ENCODE results near the gene ZNF354C. TPM values are rescaled to one million over a fixed set of nuclear protein-coding genes. Genes with fewer than 3 reads are reported as not detected.

ZNF354C gene
- total and polyA plus RNA-seq, 12 donors: 1.1 to 5.5 (median 4.1) TPM

DNA sequence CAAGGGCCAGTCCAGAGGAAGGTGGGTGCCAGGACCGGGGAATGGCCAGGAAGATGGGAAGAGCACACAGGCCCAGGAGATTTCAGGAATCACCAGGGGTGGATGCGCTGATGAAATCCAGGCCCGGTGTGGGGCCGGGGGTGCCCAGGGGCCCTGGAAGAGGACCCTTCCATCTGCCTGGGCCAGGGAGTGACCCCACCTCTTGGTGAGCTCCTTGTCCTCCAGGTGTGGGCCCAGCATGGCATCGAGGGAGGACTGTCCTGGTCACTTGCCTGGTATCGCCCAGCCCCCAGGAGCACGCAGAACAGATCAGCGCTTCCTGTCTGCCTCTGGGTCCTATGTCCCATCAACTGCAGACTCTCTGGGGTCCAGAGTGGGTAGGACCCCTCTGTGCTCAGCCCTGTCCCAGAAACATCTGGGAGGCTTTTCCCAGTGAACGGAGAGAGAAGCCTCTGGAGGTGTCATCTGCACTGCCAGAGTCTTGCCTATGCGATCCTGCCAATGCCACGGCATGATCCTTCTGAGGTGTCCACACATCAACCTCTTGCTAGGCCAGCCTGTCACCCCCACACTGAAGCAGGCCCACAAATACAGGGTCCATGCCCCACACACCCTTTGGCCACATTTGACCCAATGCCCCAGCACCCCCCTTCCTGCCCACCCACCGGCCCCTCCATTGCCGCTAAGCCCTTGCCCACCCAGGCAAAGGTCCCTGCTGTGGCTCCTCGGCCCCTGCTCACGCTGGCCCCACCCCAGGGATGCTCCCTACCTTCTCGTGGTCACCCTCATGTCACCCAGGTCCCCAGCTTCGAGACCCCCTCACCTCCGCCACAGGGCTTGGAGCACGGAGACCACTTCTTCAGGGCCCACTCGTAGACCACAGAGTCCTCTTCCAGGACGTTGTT, 67.2 kb downstream of the ZNF354C start:
- DNase-seq (no peak), ATAC-seq (no peak)
- Histone ChIP-seq H3K4me3 (no peak overlapping the region), H3K27me3 (no peaks in the 10 kb centered on the region), H3K9me3 (peaks cover 0 to 7% (median 0%) of the 10 kb centered on the region in 11 donors), H3K4me1 (no peaks in the 10 kb centered on the region), H3K36me3 (peaks cover 0 to 69% (median 0%) of the 10 kb centered on the region in 9 donors), H3K27ac (no peak overlapping the region)
- TF ChIP-seq, protein P1, sequence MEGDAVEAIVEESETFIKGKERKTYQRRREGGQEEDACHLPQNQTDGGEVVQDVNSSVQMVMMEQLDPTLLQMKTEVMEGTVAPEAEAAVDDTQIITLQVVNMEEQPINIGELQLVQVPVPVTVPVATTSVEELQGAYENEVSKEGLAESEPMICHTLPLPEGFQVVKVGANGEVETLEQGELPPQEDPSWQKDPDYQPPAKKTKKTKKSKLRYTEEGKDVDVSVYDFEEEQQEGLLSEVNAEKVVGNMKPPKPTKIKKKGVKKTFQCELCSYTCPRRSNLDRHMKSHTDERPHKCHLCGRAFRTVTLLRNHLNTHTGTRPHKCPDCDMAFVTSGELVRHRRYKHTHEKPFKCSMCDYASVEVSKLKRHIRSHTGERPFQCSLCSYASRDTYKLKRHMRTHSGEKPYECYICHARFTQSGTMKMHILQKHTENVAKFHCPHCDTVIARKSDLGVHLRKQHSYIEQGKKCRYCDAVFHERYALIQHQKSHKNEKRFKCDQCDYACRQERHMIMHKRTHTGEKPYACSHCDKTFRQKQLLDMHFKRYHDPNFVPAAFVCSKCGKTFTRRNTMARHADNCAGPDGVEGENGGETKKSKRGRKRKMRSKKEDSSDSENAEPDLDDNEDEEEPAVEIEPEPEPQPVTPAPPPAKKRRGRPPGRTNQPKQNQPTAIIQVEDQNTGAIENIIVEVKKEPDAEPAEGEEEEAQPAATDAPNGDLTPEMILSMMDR (IDR thresholded peaks at IDR 0.05): no peak
- 92 to 94% methylated on average over 21 of the region's 21 CpGs for WGBS, 2 donors
- intact Hi-C loops (cut with DNase I): no loop called here

DNA sequence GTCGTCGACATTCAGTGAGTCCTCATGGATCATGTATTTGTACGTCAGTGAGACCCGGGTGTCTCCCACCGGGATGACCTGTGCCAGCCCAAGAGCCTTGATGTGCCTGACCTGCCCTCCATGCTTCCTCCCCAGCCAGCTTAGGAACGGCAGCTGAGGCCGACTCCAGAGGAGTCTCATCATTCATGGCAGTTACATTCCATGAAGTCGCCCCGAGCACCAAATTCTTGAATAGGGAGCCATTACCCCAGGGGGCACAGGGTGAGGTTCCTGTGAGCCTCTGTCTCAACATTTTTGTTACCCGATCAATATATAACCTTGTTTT, 67.8 kb downstream of the ZNF354C start:
- H3K27ac ChIP-seq: no peak overlapping the region
- H3K4me3 ChIP-seq: no peak overlapping the region
- no peaks in the 10 kb centered on the region for H3K4me1 ChIP-seq
- TF ChIP-seq, protein P1 (IDR thresholded peaks at IDR 0.05): no peak
- intact Hi-C loops (cut with DNase I): no loop called here
- ATAC-seq (no peak), DNase-seq (no peak)
- WGBS, 2 donors: 90 to 95% methylated on average over 10 of the region's 10 CpGs
- peaks cover 0 to 69% (median 0%) of the 10 kb centered on the region in 9 donors for H3K36me3 ChIP-seq
- no peaks in the 10 kb centered on the region for H3K27me3 ChIP-seq
- peaks cover 0 to 4% (median 0%) of the 10 kb centered on the region in 11 donors for H3K9me3 ChIP-seq

DNA sequence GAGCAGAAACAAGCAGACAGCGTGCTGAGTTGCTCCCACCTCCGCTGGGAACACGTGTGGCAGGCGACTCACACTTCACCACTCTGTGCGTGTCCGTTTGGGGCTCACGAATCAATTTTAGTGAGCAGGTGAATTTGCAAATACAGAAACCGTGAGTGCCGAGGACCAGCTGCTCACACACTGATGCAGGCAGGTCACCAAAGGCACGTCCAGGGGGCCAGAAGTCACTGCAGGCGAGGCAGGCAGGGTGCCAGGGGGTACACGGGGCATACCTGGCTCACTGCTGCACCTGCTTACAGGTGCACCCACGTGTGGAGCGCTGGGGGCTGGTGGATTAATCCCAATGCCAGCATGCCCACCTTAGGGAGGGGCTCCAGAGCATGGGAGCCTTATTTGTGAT, 68.8 kb downstream of the ZNF354C start:
- DNase-seq (no peak), ATAC-seq (no peak)
- no peak overlapping the region for H3K4me3 ChIP-seq
- no peaks in the 10 kb centered on the region for H3K4me1 ChIP-seq
- no peaks in the 10 kb centered on the region for H3K27me3 ChIP-seq
- TF ChIP-seq, protein P1 (IDR thresholded peaks at IDR 0.05): no peak
- no peak overlapping the region for H3K27ac ChIP-seq
- peaks cover 0 to 67% (median 0%) of the 10 kb centered on the region in 9 donors for H3K36me3 ChIP-seq
- intact Hi-C loops (cut with DNase I): no loop called here
- 84 to 87% methylated on average over 14 of the region's 14 CpGs for WGBS, 2 donors
- H3K9me3 ChIP-seq: no peaks in the 10 kb centered on the region

DNA sequence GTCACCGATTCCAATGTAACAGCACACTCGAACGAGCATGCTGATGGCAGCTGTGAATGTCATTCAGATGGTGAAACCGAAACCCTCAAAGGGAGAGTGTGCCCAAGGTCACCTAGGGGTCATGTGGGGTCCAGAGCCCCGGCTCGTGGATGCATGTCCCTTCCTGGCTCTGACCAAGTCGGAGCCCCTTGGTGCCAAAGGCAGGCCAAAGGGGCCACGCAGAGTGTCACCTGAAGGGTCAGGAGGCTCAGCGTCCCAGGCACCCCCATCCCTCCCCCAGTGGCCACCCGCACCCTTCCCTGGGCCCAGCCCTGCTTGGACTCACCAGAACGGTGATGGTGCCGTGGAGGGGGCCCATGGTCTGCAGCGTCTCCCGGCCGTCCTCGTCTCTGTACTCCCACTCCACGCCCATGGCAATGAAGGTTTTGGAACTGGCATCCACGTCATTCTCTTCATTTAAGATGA, 69.5 kb downstream of the ZNF354C start:
- DNase-seq (no peak), ATAC-seq (no peak)
- intact Hi-C loops (cut with DNase I): no loop called here
- Histone ChIP-seq H3K4me3 (no peak overlapping the region), H3K27me3 (no peaks in the 10 kb centered on the region), H3K4me1 (no peaks in the 10 kb centered on the region), H3K9me3 (no peaks in the 10 kb centered on the region), H3K27ac (no peak overlapping the region), H3K36me3 (peaks cover 0 to 64% (median 0%) of the 10 kb centered on the region in 9 donors)
- TF ChIP-seq, protein P1 (IDR thresholded peaks at IDR 0.05): no peak
- WGBS, 2 donors: 86% methylated on average over 18 of the region's 18 CpGs
